COR-L47 (cell line): ENCODE results near the gene ANKRD44.
"Not testable (repeated sequence)": the region's sequence is repeated elsewhere in the genome, so short reads cannot be mapped to it uniquely, and the experiment has no call there.

ENCODE experiments used
- DNase-seq: peaks from one replicate; lab custom pipeline; 2025; lab: John Stamatoyannopoulos, UW

ANKRD44 gene

GRCh38 chr2:197024206-197024605, 286.4 kb downstream of the ANKRD44 start:
- peak; percentile 47 for DNase-seq

- DNase-seq: not testable (repeated sequence)
These were observed 289.7 kb downstream of the ANKRD44 start for GRCh38 chr2:197020921-197021320.

DNA sequence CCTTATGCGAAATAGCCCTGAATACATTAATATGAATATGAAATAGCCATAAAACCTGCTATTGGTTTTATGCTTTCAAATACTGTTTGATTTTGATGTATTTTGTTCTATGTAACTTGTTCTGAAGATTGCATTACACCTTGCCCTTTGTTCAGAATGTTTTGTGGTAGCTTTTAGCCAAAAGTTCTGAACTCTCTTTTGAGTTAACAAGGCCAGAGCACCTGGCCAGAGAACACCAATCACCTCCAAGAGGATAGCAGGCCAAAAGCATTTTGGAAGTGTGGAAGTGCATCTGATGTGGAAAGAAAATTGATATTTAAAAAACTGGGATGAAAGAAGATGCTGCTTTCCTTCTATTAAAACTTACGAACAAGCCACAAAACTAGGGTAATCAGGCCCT, 297.5 kb downstream of the ANKRD44 start:
- no peak for DNase-seq

DNA sequence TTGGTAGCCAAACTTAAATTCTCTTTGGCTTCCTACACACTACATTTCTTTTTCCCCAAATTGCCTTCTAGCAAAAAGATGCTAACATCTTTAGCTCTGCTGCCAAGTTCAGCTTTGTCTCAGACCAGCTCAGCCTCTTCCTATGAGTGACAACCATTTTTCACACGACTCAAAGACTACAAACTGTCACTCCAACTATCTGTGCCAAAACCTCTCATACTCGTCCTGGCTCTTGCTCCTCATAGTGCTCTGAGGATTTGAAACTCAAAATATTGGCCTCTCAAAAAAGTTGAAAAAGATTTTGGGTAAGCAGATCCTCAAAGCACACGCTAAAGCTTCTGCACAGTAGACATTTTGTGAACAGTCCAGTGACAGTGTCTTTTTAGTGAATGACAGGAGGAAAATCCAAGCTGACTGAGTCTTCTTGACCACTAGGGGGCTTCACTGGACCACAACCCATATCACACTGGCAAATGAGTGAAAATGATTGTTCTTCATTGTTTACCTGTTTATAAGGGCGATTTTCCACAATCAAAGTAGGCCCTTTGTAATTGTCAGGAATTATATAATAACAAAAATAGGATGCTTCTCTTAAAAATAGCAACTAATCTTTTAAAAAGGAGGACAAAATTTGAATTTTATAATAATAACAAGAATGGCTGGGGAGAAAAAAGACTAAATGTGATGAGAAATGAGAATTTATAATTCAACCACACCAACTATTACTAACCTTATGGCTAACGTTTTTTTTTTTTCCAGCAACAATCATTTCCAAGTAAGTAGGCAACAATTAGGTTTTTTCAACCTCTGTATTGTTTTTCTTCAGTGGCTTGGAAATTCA, 298.6 kb downstream of the ANKRD44 start:
- DNase-seq: peak; percentile 43

DNA sequence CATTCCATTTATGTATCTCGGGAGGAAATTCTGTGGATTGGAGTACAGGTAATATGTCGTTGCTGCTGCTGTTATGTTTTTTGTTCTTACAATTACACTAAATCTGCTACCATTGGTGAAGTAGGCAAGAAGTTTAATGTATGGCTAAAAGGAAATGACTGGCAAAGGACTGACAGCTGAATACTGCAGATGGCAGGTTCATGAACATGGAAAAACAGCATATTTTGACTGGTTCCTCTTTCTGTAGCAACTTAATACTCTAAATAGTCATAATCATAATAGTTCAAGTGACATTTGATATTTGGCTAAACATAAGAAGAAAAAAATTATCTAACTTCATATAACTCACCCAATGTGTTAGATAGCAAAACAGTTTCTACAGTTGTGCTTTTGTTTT, 299.6 kb downstream of the ANKRD44 start:
- no peak for DNase-seq

DNA sequence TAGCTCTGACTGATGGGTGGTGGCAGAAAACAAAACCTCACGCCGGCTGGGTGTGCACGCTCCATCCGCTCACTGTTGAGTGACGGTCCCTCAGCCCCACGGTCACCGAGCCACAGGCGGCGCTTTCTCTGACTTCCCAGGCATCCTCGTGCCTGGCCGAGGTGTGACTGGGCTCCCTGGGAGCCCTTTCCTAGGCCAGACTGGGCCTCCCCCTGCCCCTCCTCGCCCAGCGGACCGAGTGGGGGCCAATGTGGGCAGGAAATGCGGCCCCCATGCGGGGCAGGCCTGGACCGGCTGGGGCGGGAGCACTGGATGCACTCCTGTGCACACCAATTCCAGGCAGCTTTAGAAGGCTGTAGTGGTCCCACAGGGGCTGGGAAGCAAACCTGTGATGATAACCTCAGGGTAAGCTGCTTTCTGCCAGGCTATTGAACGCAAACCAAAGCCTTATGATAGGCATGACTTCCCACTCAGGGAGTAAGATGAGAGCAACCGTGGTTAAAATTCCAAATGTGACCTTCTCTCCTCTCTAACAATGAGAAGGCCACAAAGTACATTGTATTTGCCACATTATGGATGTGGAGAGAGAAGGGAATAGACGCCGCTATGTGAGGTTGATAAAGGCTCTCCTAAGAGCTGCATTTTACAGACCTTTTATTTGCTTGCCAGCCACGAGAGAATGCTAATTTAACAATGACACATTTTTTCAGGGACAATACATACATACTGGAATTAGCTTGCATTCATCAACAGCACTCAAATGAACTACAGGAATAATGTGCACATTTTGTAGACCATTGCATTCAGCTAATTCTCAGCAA, 300.2 kb downstream of the ANKRD44 start:
- DNase-seq: no peak

- not testable (repeated sequence) for DNase-seq
These were observed 301.7 kb downstream of the ANKRD44 start for GRCh38 chr2:197008741-197009341.

DNA sequence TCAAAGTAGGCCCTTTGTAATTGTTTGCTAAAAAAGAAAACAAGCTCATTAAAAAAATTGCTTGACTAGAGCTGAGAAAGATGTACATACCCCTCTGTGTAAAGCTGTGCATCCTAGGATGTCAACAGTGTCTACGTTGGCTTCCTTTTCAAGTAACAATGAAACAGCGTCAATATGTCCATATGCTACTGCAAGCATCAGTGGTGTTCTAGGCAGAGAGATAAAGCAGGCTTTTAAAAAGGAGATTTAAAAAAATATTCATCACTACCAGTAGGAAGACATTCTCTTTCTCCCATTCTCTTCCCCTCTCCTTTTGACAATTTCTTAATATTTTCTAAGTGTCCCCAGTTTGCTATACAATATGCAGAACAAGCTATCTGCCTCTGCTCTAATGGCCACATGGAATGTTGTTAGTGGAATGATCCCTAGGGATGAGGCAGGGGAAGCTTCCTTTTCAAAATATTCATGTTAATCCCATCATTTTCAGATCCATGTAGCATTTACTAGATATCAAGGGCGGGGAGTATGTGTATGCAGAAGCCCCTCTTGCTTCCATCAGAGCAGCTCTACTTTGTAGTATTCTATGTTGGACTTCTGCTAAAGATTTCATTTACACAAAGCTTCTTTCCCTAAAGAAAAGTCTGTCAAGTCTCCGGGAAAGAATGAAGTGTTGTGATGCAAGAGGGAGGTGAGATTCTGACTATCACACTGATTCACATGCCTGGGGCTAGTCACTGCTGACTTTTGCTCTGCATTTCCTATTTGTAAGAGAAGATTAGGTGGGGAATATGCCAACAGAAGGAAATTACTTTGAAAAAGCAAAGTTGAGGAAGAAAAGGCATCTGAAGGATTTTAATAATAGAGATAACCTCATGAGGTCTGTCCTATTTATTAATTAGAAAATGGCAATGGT, 302.6 kb downstream of the ANKRD44 start:
- DNase-seq: no peak

DNA sequence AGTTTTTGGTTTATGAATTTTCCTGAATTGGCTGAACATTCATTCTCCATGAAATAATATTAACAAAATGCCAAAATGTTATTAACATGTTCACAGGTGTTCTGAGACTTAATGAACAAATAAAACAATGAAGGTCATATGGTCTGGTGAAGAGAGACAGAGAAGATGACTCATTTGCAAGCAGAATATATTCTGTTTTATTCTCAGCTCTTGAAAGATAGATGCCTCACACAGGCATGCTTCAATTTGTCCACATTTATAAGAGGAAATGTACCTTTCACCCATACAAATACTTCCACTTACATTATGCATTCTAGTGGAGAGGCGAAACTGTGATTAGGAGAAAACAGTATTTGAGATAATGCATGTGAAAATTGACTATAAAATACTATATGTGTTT, 308.7 kb downstream of the ANKRD44 start:
- no peak for DNase-seq

GRCh38 chr2:196995757-196996314, 314.7 kb downstream of the ANKRD44 start:
- DNase-seq: no peak

DNA sequence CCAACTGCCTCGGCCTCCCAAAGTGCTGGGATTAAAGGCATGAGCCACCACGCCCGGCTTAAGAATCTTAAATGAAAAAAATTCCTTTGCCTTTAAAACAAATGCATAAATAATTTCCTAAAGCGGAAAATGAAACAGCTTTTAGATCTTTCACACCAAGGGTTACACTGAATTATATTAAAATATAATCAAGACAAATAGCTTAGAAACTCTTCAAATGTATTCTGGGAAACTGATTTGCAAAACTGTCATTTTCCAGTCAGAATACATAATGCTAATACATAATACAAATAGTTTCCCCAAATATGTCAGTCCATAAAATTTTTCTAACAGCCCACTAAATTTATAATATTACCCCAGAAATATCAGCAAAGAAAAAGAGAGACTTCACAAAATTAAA, 315.8 kb downstream of the ANKRD44 start:
- DNase-seq: no peak

- no peak for DNase-seq
These were observed 317.0 kb downstream of the ANKRD44 start for GRCh38 chr2:196993617-196994016.

- no peak for DNase-seq
These were observed 318.1 kb downstream of the ANKRD44 start for GRCh38 chr2:196992466-196992865.

GRCh38 chr2:196990788-196991461, 319.7 kb downstream of the ANKRD44 start:
- DNase-seq: peak; percentile 92

DNA sequence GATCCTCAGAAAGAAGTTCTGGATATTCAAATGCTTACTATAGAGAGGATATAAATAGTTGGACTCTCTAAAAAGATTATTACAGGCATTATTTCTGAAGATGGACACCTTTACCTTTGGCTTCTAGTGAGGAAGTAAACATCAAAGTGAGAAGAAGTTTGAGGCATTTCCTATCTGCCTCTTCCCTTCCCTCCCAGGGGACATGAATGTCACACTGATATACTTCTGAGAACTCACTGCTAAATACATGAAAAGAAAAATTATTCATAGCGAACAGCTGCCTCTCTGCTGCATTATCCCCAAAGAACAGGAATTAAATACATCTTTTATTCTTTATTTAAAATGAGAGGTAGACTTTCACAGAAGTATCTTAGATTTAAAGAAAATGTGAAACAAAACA, 320.5 kb downstream of the ANKRD44 start:
- DNase-seq: no peak

- DNase-seq: no peak
These were observed 321.1 kb downstream of the ANKRD44 start for GRCh38 chr2:196989496-196989895.

GRCh38 chr2:196988639-196989038, 321.9 kb downstream of the ANKRD44 start:
- no peak for DNase-seq

- peak; percentile 69 for DNase-seq
These were observed 322.8 kb downstream of the ANKRD44 start for GRCh38 chr2:196987649-196988364.

DNA sequence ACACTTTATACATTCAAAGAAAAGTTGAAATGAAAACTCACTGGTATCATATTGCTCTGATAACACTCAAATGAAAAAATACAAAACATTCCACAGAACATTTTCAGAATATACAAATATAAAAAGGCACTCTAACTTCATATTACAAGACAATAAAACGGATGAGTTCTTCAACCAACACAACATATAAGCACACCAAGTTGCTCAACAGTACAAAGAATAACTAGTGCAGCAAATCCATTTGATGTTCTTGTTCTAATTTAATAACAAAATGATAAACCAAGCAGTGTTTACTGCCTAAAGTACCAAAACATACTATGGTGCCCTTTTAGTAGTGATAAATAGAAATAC, 323.3 kb downstream of the ANKRD44 start:
- no peak for DNase-seq

- no peak for DNase-seq
These were observed 324.9 kb downstream of the ANKRD44 start for GRCh38 chr2:196985511-196986183.
